ENCODE results near the gene SPATA19. TPM values are rescaled to one million over a fixed set of nuclear protein-coding genes. Genes with fewer than 3 reads are reported as not detected.

SPATA19 gene
- total RNA-seq, 1 donor from 2014 or later: not detected

- no peak overlapping the region for H3K4me3 Mint-ChIP-seq
- no peaks in the 10 kb centered on the region for H3K9me3 Mint-ChIP-seq
- H3K27me3 Mint-ChIP-seq: no peaks in the 10 kb centered on the region
- intact Hi-C loops (cut with micrococcal nuclease): no loop called here
- no peak overlapping the region for H3K27ac Mint-ChIP-seq
- TF ChIP-seq CTCF (IDR thresholded peaks at IDR 0.05): no peak
- DNase-seq (no peak), ATAC-seq (ENCODE audit: low read depth) (no peak)
- ChIA-PET CTCF (no interaction called here), POLR2A (no interaction called here)
- no peaks in the 10 kb centered on the region for H3K4me1 Mint-ChIP-seq
- H3K36me3 Mint-ChIP-seq (ENCODE audit: low read depth): no peaks in the 10 kb centered on the region
Observed at GRCh38 chr11:133800666-133801065, 44.6 kb downstream of the SPATA19 start.

GRCh38 chr11:133797554-133797953 lies 47.8 kb downstream of the SPATA19 start:
- H3K4me3 Mint-ChIP-seq: no peak overlapping the region
- CTCF ChIA-PET: no interaction called here

GRCh38 chr11:133796043-133796795 lies 49.1 kb downstream of the SPATA19 start:
- TF ChIP-seq CTCF (IDR thresholded peaks at IDR 0.05): no peak
- peaks cover 15% of the 10 kb centered on the region for H3K9me3 Mint-ChIP-seq
- H3K27ac Mint-ChIP-seq: no peak overlapping the region
- H3K4me1 Mint-ChIP-seq: no peaks in the 10 kb centered on the region
- DNase-seq: no peak
- H3K36me3 Mint-ChIP-seq (ENCODE audit: low read depth): no peaks in the 10 kb centered on the region
- intact Hi-C loops (cut with micrococcal nuclease): no loop called here
- H3K4me3 Mint-ChIP-seq: no peak overlapping the region
- CTCF ChIA-PET: no interaction called here
- POLR2A ChIA-PET: no interaction called here
- ATAC-seq (ENCODE audit: low read depth): no peak
- H3K27me3 Mint-ChIP-seq: no peaks in the 10 kb centered on the region

More at GRCh38 chr11:133797554-133797953, 47.8 kb downstream of the SPATA19 start:
- intact Hi-C loops (cut with micrococcal nuclease): no loop called here
- no peak overlapping the region for H3K27ac Mint-ChIP-seq
- no peak for TF ChIP-seq CTCF (IDR thresholded peaks at IDR 0.05)
- ATAC-seq (ENCODE audit: low read depth) (no peak), DNase-seq (no peak)
- no peaks in the 10 kb centered on the region for H3K27me3 Mint-ChIP-seq
- peaks cover 15% of the 10 kb centered on the region for H3K9me3 Mint-ChIP-seq
- H3K4me1 Mint-ChIP-seq: no peaks in the 10 kb centered on the region
- H3K36me3 Mint-ChIP-seq (ENCODE audit: low read depth): no peaks in the 10 kb centered on the region
- POLR2A ChIA-PET: no interaction called here

- Mint-ChIP-seq H3K4me3 (no peak overlapping the region), H3K4me1 (no peaks in the 10 kb centered on the region), H3K36me3 (ENCODE audit: low read depth) (no peaks in the 10 kb centered on the region), H3K27me3 (no peaks in the 10 kb centered on the region), H3K27ac (no peak overlapping the region), H3K9me3 (peaks cover 15% of the 10 kb centered on the region)
- POLR2A ChIA-PET: no interaction called here
- CTCF ChIA-PET: no interaction called here
- ATAC-seq (ENCODE audit: low read depth): no peak
- no peak for TF ChIP-seq CTCF (IDR thresholded peaks at IDR 0.05)
- DNase-seq: no peak
- intact Hi-C loops (cut with micrococcal nuclease): no loop called here
Observed at GRCh38 chr11:133795088-133795487, 50.2 kb downstream of the SPATA19 start.

- POLR2A ChIA-PET: no interaction called here
- Mint-ChIP-seq H3K4me3 (no peak overlapping the region), H3K9me3 (peaks cover 15% of the 10 kb centered on the region), H3K27me3 (no peaks in the 10 kb centered on the region), H3K27ac (no peak overlapping the region), H3K4me1 (no peaks in the 10 kb centered on the region), H3K36me3 (ENCODE audit: low read depth) (no peaks in the 10 kb centered on the region)
- TF ChIP-seq CTCF (IDR thresholded peaks at IDR 0.05): no peak
- DNase-seq: no peak
- ATAC-seq (ENCODE audit: low read depth): no peak
- CTCF ChIA-PET: no interaction called here
- intact Hi-C loops (cut with micrococcal nuclease): no loop called here
Observed at GRCh38 chr11:133794205-133794604, 51.1 kb downstream of the SPATA19 start.

Measured in activated B cell treated with CpG ODN at 0.5 μM for 24 hours (primary cell).